Measurements from ENCODE around the gene OXT.
"Not testable (repeated sequence)": the region's sequence is repeated elsewhere in the genome, so short reads cannot be mapped to it uniquely, and the experiment has no call there.

The OXT gene

DNA sequence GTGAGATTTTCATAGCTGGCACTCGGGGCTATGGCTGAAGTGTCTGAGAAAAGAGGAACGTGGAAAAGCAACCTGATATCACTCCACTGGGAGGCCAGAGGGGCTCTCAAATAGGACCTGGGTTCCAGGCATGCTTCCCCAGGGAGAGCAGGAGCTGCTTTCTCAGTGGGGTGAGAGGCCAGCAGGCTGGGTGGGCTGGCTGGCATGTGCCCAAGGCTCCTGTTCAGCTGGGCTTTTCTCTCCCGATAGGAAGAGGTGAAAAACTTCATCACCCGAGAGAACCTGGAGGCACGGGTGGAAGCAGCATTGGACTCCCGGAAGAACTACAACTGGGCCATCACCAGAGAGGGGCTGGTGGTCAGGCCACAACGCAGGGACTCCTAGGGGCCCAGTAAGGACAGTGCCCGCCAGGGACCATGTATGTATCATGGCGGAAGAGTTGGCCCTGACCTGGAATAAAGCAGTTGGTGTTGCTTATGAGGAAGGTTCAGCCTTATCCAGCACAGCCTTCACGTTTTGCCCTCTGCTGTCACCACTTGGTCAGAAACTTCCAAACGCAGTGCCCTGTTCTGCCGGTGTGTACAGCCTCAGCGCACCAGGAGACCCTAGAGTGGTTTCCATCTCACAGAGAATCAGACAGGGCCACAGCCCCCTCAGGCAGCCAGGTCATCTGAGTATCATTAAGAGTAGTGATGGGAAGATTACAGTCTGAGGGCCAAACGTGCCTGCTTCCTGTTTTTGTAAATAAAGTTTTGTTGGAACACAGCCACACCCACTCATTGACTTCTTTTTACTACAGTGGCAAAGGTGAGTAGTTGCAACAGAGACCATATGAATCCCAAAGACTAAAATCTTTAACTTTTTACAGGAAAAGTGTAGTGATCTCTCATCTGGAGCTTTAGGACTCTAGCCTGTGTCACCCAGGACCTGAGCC, 23.7 kb upstream of the OXT start:
- H3K4me3 ChIP-seq (ENCODE audit: low read depth in 1 of 5, low read length in 5 of 5): no peak overlapping the region
- H3K4me1 ChIP-seq (ENCODE audit: control insufficient read depth in 5 of 5, insufficient read depth in 5 of 5, low read length in 5 of 5): peaks cover 2 to 35% (median 29%) of the 10 kb centered on the region in 5 donors
- no peaks in the 10 kb centered on the region for H3K27me3 ChIP-seq (ENCODE audit: control insufficient read depth in 5 of 5, insufficient read depth in 4 of 5, low read length in 5 of 5)
- H3K36me3 ChIP-seq (ENCODE audit: control insufficient read depth in 5 of 5, insufficient read depth in 5 of 5, low read length in 5 of 5): peaks cover 0 to 28% (median 26%) of the 10 kb centered on the region in 5 donors
- no peak overlapping the region for H3K9ac ChIP-seq (ENCODE audit: low read length in 5 of 5)
- no peaks in the 10 kb centered on the region for H3K9me3 ChIP-seq (ENCODE audit: control insufficient read depth in 5 of 5, low read length in 5 of 5)
- H3K27ac ChIP-seq (ENCODE audit: low read depth, low read length): no peak overlapping the region

DNA sequence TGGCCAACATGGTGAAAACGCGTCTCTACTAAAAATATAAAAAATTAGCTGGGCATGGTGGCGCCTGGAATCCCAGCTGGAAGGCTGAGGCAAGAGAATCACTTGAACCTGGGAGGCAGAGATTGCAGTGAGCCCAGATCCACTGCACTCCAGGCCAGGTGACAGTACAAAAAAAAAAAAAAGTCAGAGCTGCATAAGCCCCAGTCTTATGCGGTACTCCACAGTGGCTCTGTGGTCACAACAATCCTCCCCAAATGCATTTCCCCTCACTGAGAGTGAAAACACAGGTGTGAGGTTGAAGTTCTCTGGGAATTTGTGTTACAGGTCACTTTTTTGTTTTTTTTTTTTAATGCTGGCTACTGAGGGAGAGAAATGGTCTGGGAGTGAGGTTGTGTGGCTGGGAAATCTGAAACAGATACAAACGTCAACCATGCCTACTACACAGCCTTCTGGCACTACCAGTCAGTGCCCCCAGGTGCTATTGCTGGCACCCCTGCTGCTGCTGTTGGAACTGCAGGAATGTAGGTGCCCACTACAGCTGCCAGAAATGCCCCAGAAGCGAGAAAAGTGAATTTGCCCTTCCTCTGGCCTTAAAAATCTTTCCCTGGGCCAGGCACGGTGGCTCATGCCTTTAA, 19.9 kb upstream of the OXT start:
- Histone ChIP-seq H3K9me3 (ENCODE audit: control insufficient read depth in 5 of 5, low read length in 5 of 5) (no peaks in the 10 kb centered on the region), H3K9ac (ENCODE audit: low read length in 5 of 5) (no peak overlapping the region), H3K4me3 (ENCODE audit: low read depth in 1 of 5, low read length in 5 of 5) (no peak overlapping the region), H3K27me3 (ENCODE audit: control insufficient read depth in 5 of 5, insufficient read depth in 4 of 5, low read length in 5 of 5) (no peaks in the 10 kb centered on the region), H3K27ac (ENCODE audit: low read depth, low read length) (no peak overlapping the region), H3K4me1 (ENCODE audit: control insufficient read depth in 5 of 5, insufficient read depth in 5 of 5, low read length in 5 of 5) (peaks cover 2 to 20% (median 7%) of the 10 kb centered on the region in 5 donors), H3K36me3 (ENCODE audit: control insufficient read depth in 5 of 5, insufficient read depth in 5 of 5, low read length in 5 of 5) (peaks cover 0 to 28% (median 26%) of the 10 kb centered on the region in 5 donors)

DNA sequence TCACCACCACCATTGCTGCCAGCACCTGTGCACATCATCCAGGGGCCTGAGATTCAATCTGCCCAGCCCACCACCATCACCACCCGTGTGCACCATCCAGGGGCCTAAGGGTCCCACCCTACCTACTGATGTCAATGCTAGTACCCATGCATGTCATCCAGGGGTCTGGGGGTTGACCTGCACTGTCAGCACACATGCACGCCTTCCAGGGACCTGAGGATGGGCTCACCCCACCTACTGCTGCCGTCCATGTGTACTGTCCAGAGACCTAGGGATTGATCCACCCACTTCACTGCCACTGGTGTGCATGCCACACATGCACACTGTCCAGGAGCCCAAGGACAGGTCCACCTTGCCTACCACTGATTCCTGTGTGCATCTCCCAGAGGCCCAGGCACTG, 11.9 kb upstream of the OXT start:
- Histone ChIP-seq H3K27ac (ENCODE audit: low read depth, low read length) (no peak overlapping the region), H3K27me3 (ENCODE audit: control insufficient read depth in 5 of 5, insufficient read depth in 4 of 5, low read length in 5 of 5) (no peaks in the 10 kb centered on the region), H3K4me3 (ENCODE audit: low read depth in 1 of 5, low read length in 5 of 5) (no peak overlapping the region), H3K36me3 (ENCODE audit: control insufficient read depth in 5 of 5, insufficient read depth in 5 of 5, low read length in 5 of 5) (no peaks in the 10 kb centered on the region), H3K4me1 (ENCODE audit: control insufficient read depth in 5 of 5, insufficient read depth in 5 of 5, low read length in 5 of 5) (peaks cover 0 to 7% (median 5%) of the 10 kb centered on the region in 5 donors), H3K9ac (ENCODE audit: low read length in 5 of 5) (no peak overlapping the region), H3K9me3 (ENCODE audit: control insufficient read depth in 5 of 5, low read length in 5 of 5) (no peaks in the 10 kb centered on the region)

DNA sequence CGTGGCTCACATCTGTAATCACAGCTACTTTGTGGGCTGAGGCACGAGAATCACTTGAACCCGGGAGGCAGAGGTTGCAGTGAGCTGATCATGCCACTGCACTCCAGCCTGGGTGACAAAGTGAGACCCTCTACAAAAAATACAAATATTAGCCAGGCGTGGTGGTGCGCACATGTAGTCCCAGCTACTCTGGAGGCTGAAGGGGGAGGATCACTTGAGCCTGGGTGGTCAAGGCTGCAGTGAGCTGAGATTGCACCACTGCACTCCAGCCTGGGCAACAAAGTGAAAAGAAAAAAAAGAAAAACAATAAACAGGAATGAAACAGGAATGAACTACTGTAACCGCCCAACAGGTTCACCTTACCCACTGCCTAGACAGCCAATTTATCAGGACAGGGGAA, 7.3 kb upstream of the OXT start:
- H3K9ac ChIP-seq (ENCODE audit: low read length in 5 of 5); H3K4me3 ChIP-seq (ENCODE audit: low read depth in 1 of 5, low read length in 5 of 5); H3K27ac ChIP-seq (ENCODE audit: low read depth, low read length); H3K36me3 ChIP-seq (ENCODE audit: control insufficient read depth in 5 of 5, insufficient read depth in 5 of 5, low read length in 5 of 5); H3K9me3 ChIP-seq (ENCODE audit: control insufficient read depth in 5 of 5, low read length in 5 of 5); H3K27me3 ChIP-seq (ENCODE audit: control insufficient read depth in 5 of 5, insufficient read depth in 4 of 5, low read length in 5 of 5): not testable (repeated sequence)
- peaks cover 2 to 35% (median 23%) of the 10 kb centered on the region in 5 donors for H3K4me1 ChIP-seq (ENCODE audit: control insufficient read depth in 5 of 5, insufficient read depth in 5 of 5, low read length in 5 of 5)

DNA sequence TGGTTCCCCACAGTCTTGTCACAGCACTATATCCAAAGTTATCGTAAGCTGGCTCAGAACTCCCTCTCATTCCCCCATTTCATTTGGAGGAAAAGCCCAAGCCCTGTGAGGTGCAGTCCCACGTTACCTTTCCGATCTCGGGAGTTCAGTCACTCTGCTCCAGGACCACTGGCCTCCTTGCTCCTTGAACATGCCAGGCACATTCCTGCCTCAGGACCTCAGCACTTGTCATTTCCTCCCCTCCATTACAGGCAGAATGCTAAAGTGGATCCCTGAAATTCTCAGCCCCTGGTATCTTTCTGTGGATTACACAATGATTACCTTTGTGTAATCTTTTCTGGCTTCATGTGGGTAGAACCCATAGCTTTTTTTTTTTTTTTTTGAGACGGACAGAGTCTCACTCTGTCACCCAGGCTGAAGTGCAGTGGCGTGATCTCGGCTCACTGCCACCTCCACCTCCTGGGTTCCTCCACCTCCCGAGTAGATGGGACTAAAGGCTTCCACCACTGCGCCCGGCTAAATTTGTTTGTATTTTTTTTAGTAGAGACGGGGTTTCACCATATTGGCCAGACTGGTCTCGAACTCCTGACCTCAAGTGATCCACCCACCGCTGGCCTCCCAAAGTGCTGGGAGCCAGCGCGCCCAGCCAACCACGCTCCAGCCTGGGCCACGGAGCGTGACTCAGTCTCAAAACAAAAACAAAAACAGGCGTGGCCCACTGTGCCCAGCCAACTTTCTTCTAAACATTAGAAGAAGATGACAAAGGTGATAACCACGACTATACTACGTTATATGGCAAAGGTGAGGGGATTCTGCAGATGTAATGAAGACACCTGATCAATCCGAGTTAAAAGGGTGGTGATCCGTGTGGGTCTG, 4.0 kb upstream of the OXT start:
- Histone ChIP-seq H3K9me3 (ENCODE audit: control insufficient read depth in 5 of 5, low read length in 5 of 5) (no peaks in the 10 kb centered on the region), H3K4me3 (ENCODE audit: low read depth in 1 of 5, low read length in 5 of 5) (no peak overlapping the region), H3K27ac (ENCODE audit: low read depth, low read length) (peak overlapping the region; percentile 82), H3K9ac (ENCODE audit: low read length in 5 of 5) (peak overlapping the region in 2 of 5 donors; percentile 26 to 52), H3K36me3 (ENCODE audit: control insufficient read depth in 5 of 5, insufficient read depth in 5 of 5, low read length in 5 of 5) (no peaks in the 10 kb centered on the region), H3K4me1 (ENCODE audit: control insufficient read depth in 5 of 5, insufficient read depth in 5 of 5, low read length in 5 of 5) (peaks cover 2 to 49% (median 30%) of the 10 kb centered on the region in 5 donors), H3K27me3 (ENCODE audit: control insufficient read depth in 5 of 5, insufficient read depth in 4 of 5, low read length in 5 of 5) (peaks cover 0 to 2% (median 0%) of the 10 kb centered on the region in 5 donors)

DNA sequence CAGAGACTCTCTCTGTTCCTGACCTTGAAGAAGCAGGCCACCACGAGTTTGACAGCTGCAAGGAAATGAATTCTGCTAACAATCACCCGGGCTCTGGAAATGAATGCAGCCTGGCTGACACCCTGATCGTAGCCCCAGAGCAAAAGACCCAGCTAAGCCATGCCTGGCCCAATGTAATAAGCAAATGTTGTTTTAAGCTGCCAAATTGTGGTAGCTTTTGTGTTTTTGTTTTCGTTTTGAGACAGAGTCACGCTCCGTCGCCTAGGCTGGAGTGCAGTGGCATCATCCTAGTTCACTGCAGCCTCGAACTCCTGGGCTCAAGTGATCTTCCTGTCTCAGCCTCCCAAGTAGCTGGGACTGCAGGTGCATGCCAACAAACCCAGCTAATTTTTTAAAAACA, 3.3 kb upstream of the OXT start:
- Histone ChIP-seq H3K27ac (ENCODE audit: low read depth, low read length) (peak overlapping the region; percentile 82), H3K4me1 (ENCODE audit: control insufficient read depth in 5 of 5, insufficient read depth in 5 of 5, low read length in 5 of 5) (peaks cover 2 to 51% (median 37%) of the 10 kb centered on the region in 5 donors), H3K9ac (ENCODE audit: low read length in 5 of 5) (peak overlapping the region in 2 of 5 donors; percentile 26 to 52)

DNA sequence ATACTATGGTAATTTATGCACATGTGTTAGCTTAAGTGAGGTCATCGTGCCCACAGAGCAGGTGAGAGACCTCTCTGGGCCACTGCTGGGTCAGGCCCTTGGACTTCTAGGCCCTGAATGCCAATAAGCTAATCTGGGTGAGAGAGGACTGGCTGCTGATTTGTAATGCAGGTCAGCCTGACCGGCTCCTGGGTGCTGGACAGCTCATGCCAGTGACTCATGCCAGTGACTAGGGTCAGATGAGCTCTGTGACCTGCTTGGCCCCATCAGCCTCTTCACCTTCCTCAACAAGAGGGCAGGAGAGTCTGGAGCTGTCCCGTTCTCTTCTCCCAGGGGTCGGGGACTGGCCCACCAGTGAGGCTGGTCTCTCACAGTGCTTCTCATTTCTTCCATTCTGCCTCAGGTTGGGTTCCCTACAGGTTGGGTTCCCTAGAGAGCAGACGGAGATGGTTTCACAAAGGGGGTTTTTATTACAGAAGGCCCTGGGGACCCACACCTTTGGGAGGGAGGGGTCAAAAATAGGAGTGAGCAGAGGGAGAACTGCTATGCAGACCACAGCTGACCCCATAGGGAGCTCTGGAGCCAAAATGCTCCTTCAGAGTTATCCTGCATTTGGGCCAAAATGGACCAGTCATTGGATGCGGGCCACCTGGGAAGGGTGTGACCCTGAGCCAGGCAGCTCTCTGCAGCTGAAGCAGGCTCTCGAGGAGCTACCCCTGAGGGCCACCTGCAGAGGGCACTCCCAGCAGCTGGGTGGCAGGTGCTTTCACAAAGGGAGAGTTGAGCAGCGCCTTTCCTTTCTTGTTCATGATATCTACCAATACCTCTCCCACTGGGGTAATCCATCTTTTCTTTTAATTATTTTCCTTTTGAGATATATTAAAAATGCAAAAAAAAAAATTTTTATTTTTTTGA, 2.2 kb upstream of the OXT start:
- peak overlapping the region in 2 of 5 donors; percentile 22 to 52 for H3K9ac ChIP-seq (ENCODE audit: low read length in 5 of 5)
- H3K4me1 ChIP-seq (ENCODE audit: control insufficient read depth in 5 of 5, insufficient read depth in 5 of 5, low read length in 5 of 5): peaks cover 2 to 51% (median 37%) of the 10 kb centered on the region in 5 donors
- H3K4me3 ChIP-seq (ENCODE audit: low read depth in 1 of 5, low read length in 5 of 5): no peak overlapping the region
- H3K27me3 ChIP-seq (ENCODE audit: control insufficient read depth in 5 of 5, insufficient read depth in 4 of 5, low read length in 5 of 5): peaks cover 0 to 2% (median 0%) of the 10 kb centered on the region in 5 donors
- no peaks in the 10 kb centered on the region for H3K9me3 ChIP-seq (ENCODE audit: control insufficient read depth in 5 of 5, low read length in 5 of 5)
- no peaks in the 10 kb centered on the region for H3K36me3 ChIP-seq (ENCODE audit: control insufficient read depth in 5 of 5, insufficient read depth in 5 of 5, low read length in 5 of 5)
- peak overlapping the region; percentile 82 for H3K27ac ChIP-seq (ENCODE audit: low read depth, low read length)

More for the DNA sequence above, 3.3 kb upstream of the OXT start:
- no peaks in the 10 kb centered on the region for H3K36me3 ChIP-seq (ENCODE audit: control insufficient read depth in 5 of 5, insufficient read depth in 5 of 5, low read length in 5 of 5)
- H3K4me3 ChIP-seq (ENCODE audit: low read depth in 1 of 5, low read length in 5 of 5): no peak overlapping the region
- no peaks in the 10 kb centered on the region for H3K9me3 ChIP-seq (ENCODE audit: control insufficient read depth in 5 of 5, low read length in 5 of 5)
- H3K27me3 ChIP-seq (ENCODE audit: control insufficient read depth in 5 of 5, insufficient read depth in 4 of 5, low read length in 5 of 5): peaks cover 0 to 2% (median 0%) of the 10 kb centered on the region in 5 donors

DNA sequence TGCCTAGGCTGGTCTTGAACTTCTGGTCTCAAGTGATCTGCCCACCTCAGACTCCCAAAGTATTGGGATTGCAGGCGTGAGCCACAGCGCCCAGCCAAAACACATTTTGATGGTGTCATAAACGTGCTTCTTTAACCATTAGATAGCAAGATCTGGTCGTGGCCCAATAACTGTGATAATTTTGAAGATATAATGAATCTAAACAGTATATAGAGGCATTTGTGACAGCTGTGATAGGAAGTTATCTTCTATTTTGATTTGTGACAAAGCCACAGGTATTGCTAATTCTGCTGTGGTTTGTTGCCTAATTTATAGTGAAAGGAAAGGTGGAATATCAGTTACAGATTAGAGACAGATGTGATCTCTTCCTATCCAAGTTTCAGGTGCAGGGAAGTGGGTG, 695 bp upstream of the OXT start:
- Histone ChIP-seq H3K9ac (ENCODE audit: low read length in 5 of 5) (peak overlapping the region in 2 of 5 donors; percentile 8 to 66), H3K27ac (ENCODE audit: low read depth, low read length) (no peak overlapping the region), H3K36me3 (ENCODE audit: control insufficient read depth in 5 of 5, insufficient read depth in 5 of 5, low read length in 5 of 5) (no peaks in the 10 kb centered on the region), H3K9me3 (ENCODE audit: control insufficient read depth in 5 of 5, low read length in 5 of 5) (no peaks in the 10 kb centered on the region), H3K4me3 (ENCODE audit: low read depth in 1 of 5, low read length in 5 of 5) (peak overlapping the region in 2 of 5 donors; percentile 30 to 59), H3K27me3 (ENCODE audit: control insufficient read depth in 5 of 5, insufficient read depth in 4 of 5, low read length in 5 of 5) (peaks cover 0 to 2% (median 0%) of the 10 kb centered on the region in 5 donors), H3K4me1 (ENCODE audit: control insufficient read depth in 5 of 5, insufficient read depth in 5 of 5, low read length in 5 of 5) (peaks cover 2 to 51% (median 37%) of the 10 kb centered on the region in 5 donors)

DNA sequence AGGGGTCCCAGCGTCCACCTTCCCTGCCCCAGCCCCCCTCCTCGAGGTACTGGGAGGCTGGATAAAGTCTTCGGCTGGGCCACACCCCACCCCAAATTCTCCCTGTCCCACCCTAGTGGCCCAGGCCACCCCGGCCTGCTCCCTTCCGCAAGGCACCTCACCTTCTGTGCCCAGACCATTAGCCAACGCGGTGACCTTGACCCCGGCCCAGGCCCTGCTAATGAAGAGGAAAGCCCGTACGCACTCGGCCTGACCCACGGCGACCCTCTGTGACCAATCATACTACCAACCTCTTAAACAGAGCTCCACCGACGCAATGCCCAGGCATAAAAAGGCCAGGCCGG, 182 bp upstream of the OXT start:
- H3K4me3 ChIP-seq (ENCODE audit: low read depth in 1 of 5, low read length in 5 of 5): peak overlapping the region in 4 of 5 donors; percentile 56 to 67 (median 62)
- H3K4me1 ChIP-seq (ENCODE audit: control insufficient read depth in 5 of 5, insufficient read depth in 5 of 5, low read length in 5 of 5): peaks cover 2 to 46% (median 32%) of the 10 kb centered on the region in 5 donors
- no peak overlapping the region for H3K27ac ChIP-seq (ENCODE audit: low read depth, low read length)
- no peaks in the 10 kb centered on the region for H3K9me3 ChIP-seq (ENCODE audit: control insufficient read depth in 5 of 5, low read length in 5 of 5)
- peaks cover 0 to 2% (median 0%) of the 10 kb centered on the region in 5 donors for H3K27me3 ChIP-seq (ENCODE audit: control insufficient read depth in 5 of 5, insufficient read depth in 4 of 5, low read length in 5 of 5)
- H3K9ac ChIP-seq (ENCODE audit: low read length in 5 of 5): peak overlapping the region in 3 of 5 donors; percentile 8 to 67 (median 66)
- no peaks in the 10 kb centered on the region for H3K36me3 ChIP-seq (ENCODE audit: control insufficient read depth in 5 of 5, insufficient read depth in 5 of 5, low read length in 5 of 5)
